Thyroid gland (tissue), 4 donors: ENCODE measurements around the gene DDX39B. TPM values are rescaled to one million over a fixed set of nuclear protein-coding genes. Genes with fewer than 3 reads are reported as not detected.
A peak's percentile ranks its signal among the peaks of the same experiment; 100 is the strongest.

Experiments used
- DNase-seq, 2 donors: peaks; one replicate each; pipeline ENCODE4 v3.0.0-alpha.2; 2019
- H3K27ac ChIP-seq, 3 donors: fragments of 200-600 bp; sonication (generic); 1 replicate in 2 of 3; 2 replicates in 1 of 3; pipeline ENCODE4 v1.5.1; 2016 to 2019; ENCODE audit warnings: mild to moderate bottlenecking in 1 of 3, moderate library complexity in 1 of 3
- H3K27me3 ChIP-seq: fragments of 200-600 bp; sonication (generic); one replicate; pipeline ENCODE4 v1.5.1; 2019
- H3K36me3 ChIP-seq, 2 donors: fragments of 200-600 bp; sonication (generic); one replicate each; pipeline ENCODE4 v1.5.1; 2016 to 2019
- H3K4me1 ChIP-seq, 2 donors: fragments of 200-600 bp; sonication (generic); one replicate each; pipeline ENCODE4 v1.5.1; 2017 to 2019
- H3K4me3 ChIP-seq, 3 donors: fragments of 200-600 bp; sonication (generic); replicated peaks in 1 of 3; 1 replicate in 2 of 3; 2 replicates in 1 of 3; pipeline ENCODE4 v1.5.1; 2016; ENCODE audit warnings: mild to moderate bottlenecking in 1 of 3
- H3K9me3 ChIP-seq: fragments of 200-600 bp; sonication (generic); one replicate; pipeline ENCODE4 v1.5.1; 2017
- CTCF ChIP-seq, 6 experiments: fragments of 200-600 bp in 3 of 6; fragments of 450-650 bp in 3 of 6; sonication (generic) in 3 of 6; IDR thresholded peaks; one replicate each; pipeline ENCODE4 v1.5.1; 2016 to 2019; ENCODE audit warnings: antibody characterized with exemption in 6 of 6, mild to moderate bottlenecking in 2 of 6, inconsistent platforms in 1 of 6, moderate library complexity in 1 of 6
- POLR2A ChIP-seq, 2 donors: fragments of 450-650 bp; IDR thresholded peaks; one replicate each; pipeline ENCODE4 v1.6.1; 2017; ENCODE audit warnings: antibody characterized with exemption in 2 of 2, mild to moderate bottlenecking in 2 of 2, moderate library complexity in 1 of 2
- WGBS, 2 donors: methylation state at CpG; one replicate each; pipeline ENCODE4 v1.1.5; 2017; 5-methylcytosine and 5-hydroxymethylcytosine counted together
- intact Hi-C: fragments of 100-400 bp; cut with DNase I; formaldehyde crosslinking; loops from one replicate; pipeline ENCODE4 v1.15.1; 2023
- total RNA-seq, 4 donors: library from RNA; depleted of rRNA; stranded (reverse); fragments of >200 nt; gene quantifications; one replicate each; pipeline ENCODE4 v1.2.3, GENCODE V29; 2016

Gene DDX39B
- total RNA-seq, 4 donors from 2014 or later, result 296 to 339 (median 314) TPM

GRCh38 chr6:31581434-31582229, 39.8 kb upstream of the DDX39B start:
- WGBS, 2 donors, result 17 to 24% methylated on average over 20 to 21 of the region's 21 CpGs
- H3K27me3 ChIP-seq, result no peaks in the 10 kb centered on the region
- H3K4me3 ChIP-seq, result peak overlapping the region; percentile 58 to 91 (median 73)
- TF ChIP-seq CTCF (IDR thresholded peaks at IDR 0.05), result no peak
- no peak for TF ChIP-seq POLR2A (IDR thresholded peaks at IDR 0.05)
- H3K4me1 ChIP-seq, result peaks cover 10 to 12% of the 10 kb centered on the region in 2 donors
- no peaks in the 10 kb centered on the region for H3K36me3 ChIP-seq
- H3K27ac ChIP-seq, result peak overlapping the region in 2 of 3 donors; percentile 10 to 83
- intact Hi-C loops, result loop anchor here (2.0 kb wide), 1 partner anchor 27 kb away; no protein-coding TSS in a partner anchor
- H3K9me3 ChIP-seq, result no peaks in the 10 kb centered on the region
- peak in 1 of 2 donors; percentile 22 for DNase-seq

- Histone ChIP-seq H3K36me3 (no peaks in the 10 kb centered on the region), H3K27ac (peak overlapping the region in 2 of 3 donors; percentile 10 to 83), H3K9me3 (no peaks in the 10 kb centered on the region), H3K4me1 (peaks cover 10 to 12% of the 10 kb centered on the region in 2 donors), H3K27me3 (no peaks in the 10 kb centered on the region), H3K4me3 (peak overlapping the region; percentile 58 to 91 (median 73))
- TF ChIP-seq CTCF (IDR thresholded peaks at IDR 0.05) (peak; percentile 61 to 97 (median 94)), POLR2A (IDR thresholded peaks at IDR 0.05) (peak in 1 of 2 donors; percentile 63)
- intact Hi-C loops, result no loop called here
- WGBS, 2 donors, result 1 to 2% methylated on average over 18 to 27 of the region's 62 CpGs
- DNase-seq, result peak; percentile 83 to 85
Observed at GRCh38 chr6:31580807-31581433, 39.1 kb upstream of the DDX39B start.

GRCh38 chr6:31580438-31580740, 38.6 kb upstream of the DDX39B start:
- no peak for DNase-seq
- Histone ChIP-seq H3K36me3 (no peaks in the 10 kb centered on the region), H3K9me3 (no peaks in the 10 kb centered on the region), H3K4me1 (peaks cover 10 to 12% of the 10 kb centered on the region in 2 donors), H3K4me3 (peak overlapping the region in 2 of 3 donors; percentile 58 to 91), H3K27me3 (no peaks in the 10 kb centered on the region), H3K27ac (peak overlapping the region in 2 of 3 donors; percentile 10 to 83)
- WGBS, 2 donors, result 40 to 43% methylated on average over 11 of the region's 11 CpGs
- TF ChIP-seq CTCF (IDR thresholded peaks at IDR 0.05), result no peak
- no peak for TF ChIP-seq POLR2A (IDR thresholded peaks at IDR 0.05)
- intact Hi-C loops, result no loop called here

GRCh38 chr6:31579546-31580437, 38.0 kb upstream of the DDX39B start:
- no peaks in the 10 kb centered on the region for H3K36me3 ChIP-seq
- 91 to 92% methylated on average over 8 of the region's 8 CpGs for WGBS, 2 donors
- no peak for DNase-seq
- H3K4me1 ChIP-seq, result peaks cover 10 to 12% of the 10 kb centered on the region in 2 donors
- H3K27me3 ChIP-seq, result no peaks in the 10 kb centered on the region
- intact Hi-C loops, result no loop called here
- no peak overlapping the region for H3K27ac ChIP-seq
- H3K4me3 ChIP-seq, result no peak overlapping the region
- TF ChIP-seq POLR2A (IDR thresholded peaks at IDR 0.05) (no peak), CTCF (IDR thresholded peaks at IDR 0.05) (no peak)
- no peaks in the 10 kb centered on the region for H3K9me3 ChIP-seq
